ENCODE results near the gene XBP1. TPM values are rescaled to one million over a fixed set of nuclear protein-coding genes. Genes with fewer than 3 reads are reported as not detected.
A peak's percentile ranks its signal among the peaks of the same experiment; 100 is the strongest.

The XBP1 gene
- total and polyA plus RNA-seq, 10 of the 15 experiments (the other 5 are each of a cell fraction or from before 2014, with no cell fraction given), result 44.5 to 313 (median 149) TPM

DNA sequence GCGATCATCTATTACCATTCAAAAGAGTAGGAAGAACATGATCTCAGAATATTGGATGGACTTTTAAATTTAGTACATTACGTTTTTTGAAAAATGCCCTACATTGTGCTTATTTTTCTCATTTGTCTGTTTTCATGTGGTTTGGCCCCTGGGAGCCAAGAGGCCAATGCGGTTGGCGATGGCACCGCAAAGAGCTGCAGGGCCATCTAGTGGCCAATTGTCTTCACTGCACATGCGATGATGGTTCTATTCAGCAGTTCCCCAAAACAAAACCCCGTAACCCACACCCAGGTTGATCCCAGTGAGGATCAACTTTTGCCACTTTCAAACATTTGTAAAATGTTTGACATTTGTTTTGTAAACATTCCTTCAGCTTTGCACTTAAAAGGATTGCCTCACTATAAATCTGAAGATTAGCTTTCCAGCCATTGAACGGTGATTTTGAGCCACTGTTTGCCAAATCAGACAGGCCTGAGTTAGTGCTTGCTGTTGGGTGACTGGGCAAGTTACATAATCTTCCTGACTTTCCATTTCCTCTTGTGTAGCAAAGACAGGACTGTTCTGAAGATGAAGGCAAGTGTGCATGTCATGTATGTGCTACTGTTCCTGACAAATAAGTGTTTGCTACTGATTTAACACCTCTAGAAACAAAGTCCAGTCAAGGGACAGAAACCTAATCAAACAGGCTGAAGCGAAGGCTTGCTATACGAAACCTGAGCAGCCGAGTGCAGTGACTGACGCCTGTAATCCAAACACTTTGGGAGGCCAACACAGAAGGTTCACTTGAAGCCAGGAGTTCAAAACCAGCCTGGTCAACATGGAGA, 29.2 kb upstream of the XBP1 start:
- in situ Hi-C loops (cut with MboI), result loop anchor here (5.0 to 10.0 kb wide), 3 partner anchors 227 to 805 kb away; no protein-coding TSS in a partner anchor
- TF ChIP-seq TBL1XR1 (IDR thresholded peaks at IDR 0.05; ENCODE audit: low read depth, low read length), result no peak
- TF ChIP-seq, protein P1, sequence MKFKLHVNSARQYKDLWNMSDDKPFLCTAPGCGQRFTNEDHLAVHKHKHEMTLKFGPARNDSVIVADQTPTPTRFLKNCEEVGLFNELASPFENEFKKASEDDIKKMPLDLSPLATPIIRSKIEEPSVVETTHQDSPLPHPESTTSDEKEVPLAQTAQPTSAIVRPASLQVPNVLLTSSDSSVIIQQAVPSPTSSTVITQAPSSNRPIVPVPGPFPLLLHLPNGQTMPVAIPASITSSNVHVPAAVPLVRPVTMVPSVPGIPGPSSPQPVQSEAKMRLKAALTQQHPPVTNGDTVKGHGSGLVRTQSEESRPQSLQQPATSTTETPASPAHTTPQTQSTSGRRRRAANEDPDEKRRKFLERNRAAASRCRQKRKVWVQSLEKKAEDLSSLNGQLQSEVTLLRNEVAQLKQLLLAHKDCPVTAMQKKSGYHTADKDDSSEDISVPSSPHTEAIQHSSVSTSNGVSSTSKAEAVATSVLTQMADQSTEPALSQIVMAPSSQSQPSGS (IDR thresholded peaks at IDR 0.05; ENCODE audit: low read length), result no peak
- TF ChIP-seq, protein P2, sequence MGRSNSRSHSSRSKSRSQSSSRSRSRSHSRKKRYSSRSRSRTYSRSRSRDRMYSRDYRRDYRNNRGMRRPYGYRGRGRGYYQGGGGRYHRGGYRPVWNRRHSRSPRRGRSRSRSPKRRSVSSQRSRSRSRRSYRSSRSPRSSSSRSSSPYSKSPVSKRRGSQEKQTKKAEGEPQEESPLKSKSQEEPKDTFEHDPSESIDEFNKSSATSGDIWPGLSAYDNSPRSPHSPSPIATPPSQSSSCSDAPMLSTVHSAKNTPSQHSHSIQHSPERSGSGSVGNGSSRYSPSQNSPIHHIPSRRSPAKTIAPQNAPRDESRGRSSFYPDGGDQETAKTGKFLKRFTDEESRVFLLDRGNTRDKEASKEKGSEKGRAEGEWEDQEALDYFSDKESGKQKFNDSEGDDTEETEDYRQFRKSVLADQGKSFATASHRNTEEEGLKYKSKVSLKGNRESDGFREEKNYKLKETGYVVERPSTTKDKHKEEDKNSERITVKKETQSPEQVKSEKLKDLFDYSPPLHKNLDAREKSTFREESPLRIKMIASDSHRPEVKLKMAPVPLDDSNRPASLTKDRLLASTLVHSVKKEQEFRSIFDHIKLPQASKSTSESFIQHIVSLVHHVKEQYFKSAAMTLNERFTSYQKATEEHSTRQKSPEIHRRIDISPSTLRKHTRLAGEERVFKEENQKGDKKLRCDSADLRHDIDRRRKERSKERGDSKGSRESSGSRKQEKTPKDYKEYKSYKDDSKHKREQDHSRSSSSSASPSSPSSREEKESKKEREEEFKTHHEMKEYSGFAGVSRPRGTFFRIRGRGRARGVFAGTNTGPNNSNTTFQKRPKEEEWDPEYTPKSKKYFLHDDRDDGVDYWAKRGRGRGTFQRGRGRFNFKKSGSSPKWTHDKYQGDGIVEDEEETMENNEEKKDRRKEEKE (IDR thresholded peaks at IDR 0.05), result no peak
- TF ChIP-seq, protein P3, sequence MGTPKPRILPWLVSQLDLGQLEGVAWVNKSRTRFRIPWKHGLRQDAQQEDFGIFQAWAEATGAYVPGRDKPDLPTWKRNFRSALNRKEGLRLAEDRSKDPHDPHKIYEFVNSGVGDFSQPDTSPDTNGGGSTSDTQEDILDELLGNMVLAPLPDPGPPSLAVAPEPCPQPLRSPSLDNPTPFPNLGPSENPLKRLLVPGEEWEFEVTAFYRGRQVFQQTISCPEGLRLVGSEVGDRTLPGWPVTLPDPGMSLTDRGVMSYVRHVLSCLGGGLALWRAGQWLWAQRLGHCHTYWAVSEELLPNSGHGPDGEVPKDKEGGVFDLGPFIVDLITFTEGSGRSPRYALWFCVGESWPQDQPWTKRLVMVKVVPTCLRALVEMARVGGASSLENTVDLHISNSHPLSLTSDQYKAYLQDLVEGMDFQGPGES (IDR thresholded peaks at IDR 0.05), result no peak
- peak; percentile 99 for TF ChIP-seq RAD21 (IDR thresholded peaks at IDR 0.05; ENCODE audit: insufficient read depth, low read depth, low read length)
- TF ChIP-seq POLR2AphosphoS5 (IDR thresholded peaks at IDR 0.05; ENCODE audit: low read length), result no peak
- TF ChIP-seq, protein P4, sequence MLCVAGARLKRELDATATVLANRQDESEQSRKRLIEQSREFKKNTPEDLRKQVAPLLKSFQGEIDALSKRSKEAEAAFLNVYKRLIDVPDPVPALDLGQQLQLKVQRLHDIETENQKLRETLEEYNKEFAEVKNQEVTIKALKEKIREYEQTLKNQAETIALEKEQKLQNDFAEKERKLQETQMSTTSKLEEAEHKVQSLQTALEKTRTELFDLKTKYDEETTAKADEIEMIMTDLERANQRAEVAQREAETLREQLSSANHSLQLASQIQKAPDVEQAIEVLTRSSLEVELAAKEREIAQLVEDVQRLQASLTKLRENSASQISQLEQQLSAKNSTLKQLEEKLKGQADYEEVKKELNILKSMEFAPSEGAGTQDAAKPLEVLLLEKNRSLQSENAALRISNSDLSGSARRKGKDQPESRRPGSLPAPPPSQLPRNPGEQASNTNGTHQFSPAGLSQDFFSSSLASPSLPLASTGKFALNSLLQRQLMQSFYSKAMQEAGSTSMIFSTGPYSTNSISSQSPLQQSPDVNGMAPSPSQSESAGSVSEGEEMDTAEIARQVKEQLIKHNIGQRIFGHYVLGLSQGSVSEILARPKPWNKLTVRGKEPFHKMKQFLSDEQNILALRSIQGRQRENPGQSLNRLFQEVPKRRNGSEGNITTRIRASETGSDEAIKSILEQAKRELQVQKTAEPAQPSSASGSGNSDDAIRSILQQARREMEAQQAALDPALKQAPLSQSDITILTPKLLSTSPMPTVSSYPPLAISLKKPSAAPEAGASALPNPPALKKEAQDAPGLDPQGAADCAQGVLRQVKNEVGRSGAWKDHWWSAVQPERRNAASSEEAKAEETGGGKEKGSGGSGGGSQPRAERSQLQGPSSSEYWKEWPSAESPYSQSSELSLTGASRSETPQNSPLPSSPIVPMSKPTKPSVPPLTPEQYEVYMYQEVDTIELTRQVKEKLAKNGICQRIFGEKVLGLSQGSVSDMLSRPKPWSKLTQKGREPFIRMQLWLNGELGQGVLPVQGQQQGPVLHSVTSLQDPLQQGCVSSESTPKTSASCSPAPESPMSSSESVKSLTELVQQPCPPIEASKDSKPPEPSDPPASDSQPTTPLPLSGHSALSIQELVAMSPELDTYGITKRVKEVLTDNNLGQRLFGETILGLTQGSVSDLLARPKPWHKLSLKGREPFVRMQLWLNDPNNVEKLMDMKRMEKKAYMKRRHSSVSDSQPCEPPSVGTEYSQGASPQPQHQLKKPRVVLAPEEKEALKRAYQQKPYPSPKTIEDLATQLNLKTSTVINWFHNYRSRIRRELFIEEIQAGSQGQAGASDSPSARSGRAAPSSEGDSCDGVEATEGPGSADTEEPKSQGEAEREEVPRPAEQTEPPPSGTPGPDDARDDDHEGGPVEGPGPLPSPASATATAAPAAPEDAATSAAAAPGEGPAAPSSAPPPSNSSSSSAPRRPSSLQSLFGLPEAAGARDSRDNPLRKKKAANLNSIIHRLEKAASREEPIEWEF (IDR thresholded peaks at IDR 0.05; ENCODE audit: insufficient replicate concordance, low read depth, low read length), result no peak
- TF ChIP-seq RAD51 (IDR thresholded peaks at IDR 0.05), result no peak
- TF ChIP-seq, protein P5, sequence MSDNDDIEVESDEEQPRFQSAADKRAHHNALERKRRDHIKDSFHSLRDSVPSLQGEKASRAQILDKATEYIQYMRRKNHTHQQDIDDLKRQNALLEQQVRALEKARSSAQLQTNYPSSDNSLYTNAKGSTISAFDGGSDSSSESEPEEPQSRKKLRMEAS (IDR thresholded peaks at IDR 0.05; ENCODE audit: low read depth, low read length), result no peak
- no peak for TF ChIP-seq JUND (IDR thresholded peaks at IDR 0.05; ENCODE audit: low read depth, low read length)

More for the DNA sequence above, 29.2 kb upstream of the XBP1 start:
- Histone ChIP-seq H3K36me3 (ENCODE audit: control insufficient read depth in 2 of 2, insufficient read depth in 2 of 2, low read length in 1 of 2) (no peaks in the 10 kb centered on the region; a peak in 1 of 4 replicates), H3K27me3 (replicated peaks in 1 of 2; ENCODE audit: control insufficient read depth in 2 of 2, insufficient read depth in 2 of 2, low read length in 1 of 2) (no peaks in the 10 kb centered on the region), H3K4me2 (ENCODE audit: control insufficient read depth, insufficient read depth) (no peak overlapping the region), H3K79me2 (ENCODE audit: control insufficient read depth, insufficient read depth, low read length) (no peaks in the 10 kb centered on the region), H3K4me3 (no peak overlapping the region), H3K9ac (ENCODE audit: control insufficient read depth, insufficient read depth, low read length) (no peak overlapping the region), H4K20me1 (ENCODE audit: control insufficient read depth, insufficient read depth) (no peaks in the 10 kb centered on the region), H3K9me3 (replicated peaks; ENCODE audit: control insufficient read depth, insufficient read depth, low read length) (no peaks in the 10 kb centered on the region), H3K27ac (ENCODE audit: control insufficient read depth, insufficient read depth) (no peak overlapping the region), H3K4me1 (ENCODE audit: control insufficient read depth, insufficient read depth, low read length) (peaks cover 4% of the 10 kb centered on the region), H2AFZ (ENCODE audit: control insufficient read depth, low read depth, low read length) (no peak overlapping the region)
- ATAC-seq (peak; percentile 90), DNase-seq (ENCODE audit: low read depth, low spot score) (no peak), FAIRE-seq (peak; percentile 98)
- RAD21 ChIA-PET (ENCODE audit: unreplicated experiment), result interaction anchor here (0.8 to 5.6 kb wide), 16 partner anchors 11 to 324 kb away, joined by 3 to 69 read pairs (median 5); no protein-coding TSS in a partner anchor
- intact Hi-C loops (cut with micrococcal nuclease; ENCODE audit: unreplicated experiment), result loop anchor here (1.0 to 10.0 kb wide), 6 partner anchors 27 to 815 kb away; partner anchors contain the start of genes CCDC117 and TTC28
- 35% methylated on average over 12 of the region's 12 CpGs for WGBS (ENCODE audit: insufficient coverage, insufficient replicate concordance, low lambda C conversion rate, missing lambda C conversion rate)
- CTCF ChIA-PET, result interaction anchor here (0.6 to 7.5 kb wide), 37 partner anchors 10 to 416 kb away, joined by 3 to 152 read pairs (median 5); partner anchors contain the start of genes CCDC117 and KREMEN1
- SMC1A ChIA-PET (ENCODE audit: uncharacterized antibody, unreplicated experiment), result interaction anchor here (0.5 to 8.5 kb wide), 26 partner anchors 8 to 785 kb away, joined by 3 to 137 read pairs (median 7); partner anchors contain the start of gene XBP1
- no TSS peak for BruUV-seq (replicated peaks)
- POLR2A ChIA-PET, result interaction anchor here (1.0 kb wide), 1 partner anchor 29 kb away, joined by 3 read pairs; no protein-coding TSS in a partner anchor

Data from GM12878 (cell line).